ENCODE results near the gene IGSF5. TPM values are rescaled to one million over a fixed set of nuclear protein-coding genes. Genes with fewer than 3 reads are reported as not detected.

IGSF5 gene
- total RNA-seq, 1 experiment from 2014 or later = not detected

GRCh38 chr21:39703578-39703977 lies 41.4 kb upstream of the IGSF5 start:
- no peak for TF ChIP-seq CTCF (IDR thresholded peaks at IDR 0.05; ENCODE audit: unreplicated experiment)
- no TSS peak for BruUV-seq (replicated peaks)
- CTCF ChIA-PET = no interaction called here
- no peak for DNase-seq (ENCODE audit: unreplicated experiment)
- Mint-ChIP-seq H3K9me3 (ENCODE audit: unreplicated experiment) (no peaks in the 10 kb centered on the region), H3K36me3 (ENCODE audit: insufficient read depth, unreplicated experiment) (no peaks in the 10 kb centered on the region), H3K4me3 (ENCODE audit: unreplicated experiment) (no peak overlapping the region), H3K27ac (ENCODE audit: low read depth, unreplicated experiment) (no peak overlapping the region), H3K27me3 (ENCODE audit: insufficient read depth, unreplicated experiment) (no peaks in the 10 kb centered on the region), H3K4me1 (ENCODE audit: insufficient read depth, unreplicated experiment) (peaks cover 6% of the 10 kb centered on the region)
- POLR2A ChIA-PET = no interaction called here
- intact Hi-C loops (cut with micrococcal nuclease) = no loop called here

GRCh38 chr21:39705849-39706248 lies 39.1 kb upstream of the IGSF5 start:
- Mint-ChIP-seq H3K9me3 (ENCODE audit: unreplicated experiment) (no peaks in the 10 kb centered on the region), H3K4me1 (ENCODE audit: insufficient read depth, unreplicated experiment) (peaks cover 6% of the 10 kb centered on the region), H3K36me3 (ENCODE audit: insufficient read depth, unreplicated experiment) (no peaks in the 10 kb centered on the region), H3K27ac (ENCODE audit: low read depth, unreplicated experiment) (no peak overlapping the region), H3K27me3 (ENCODE audit: insufficient read depth, unreplicated experiment) (peaks cover 9% of the 10 kb centered on the region), H3K4me3 (ENCODE audit: unreplicated experiment) (no peak overlapping the region)
- CTCF ChIA-PET = interaction anchor here (0.6 to 15.1 kb wide), 6 partner anchors 9 to 283 kb away, joined by 3 to 224 read pairs (median 6); no protein-coding TSS in a partner anchor
- no peak for TF ChIP-seq CTCF (IDR thresholded peaks at IDR 0.05; ENCODE audit: unreplicated experiment)
- DNase-seq (ENCODE audit: unreplicated experiment) = no peak
- POLR2A ChIA-PET = no interaction called here
- BruUV-seq (replicated peaks) = no TSS peak
- intact Hi-C loops (cut with micrococcal nuclease) = loop anchor here (2.0 kb wide), 1 partner anchor 187 kb away; no protein-coding TSS in a partner anchor

- no peak for DNase-seq (ENCODE audit: unreplicated experiment)
- no TSS peak for BruUV-seq (replicated peaks)
- CTCF ChIA-PET = interaction anchor here (1.0 to 15.1 kb wide), 4 partner anchors 12 to 266 kb away, joined by 3 to 224 read pairs (median 5); no protein-coding TSS in a partner anchor
- POLR2A ChIA-PET = interaction anchor here (0.5 kb wide), 1 partner anchor 23 kb away, joined by 3 read pairs; no protein-coding TSS in a partner anchor
- H3K27ac Mint-ChIP-seq (ENCODE audit: low read depth, unreplicated experiment) = no peak overlapping the region
- H3K4me1 Mint-ChIP-seq (ENCODE audit: insufficient read depth, unreplicated experiment) = peaks cover 6% of the 10 kb centered on the region
- no peaks in the 10 kb centered on the region for H3K9me3 Mint-ChIP-seq (ENCODE audit: unreplicated experiment)
- intact Hi-C loops (cut with micrococcal nuclease) = loop anchor here (2.0 kb wide), 1 partner anchor 189 kb away; no protein-coding TSS in a partner anchor
- H3K27me3 Mint-ChIP-seq (ENCODE audit: insufficient read depth, unreplicated experiment) = peaks cover 13% of the 10 kb centered on the region
- H3K4me3 Mint-ChIP-seq (ENCODE audit: unreplicated experiment) = no peak overlapping the region
- no peak for TF ChIP-seq CTCF (IDR thresholded peaks at IDR 0.05; ENCODE audit: unreplicated experiment)
- no peaks in the 10 kb centered on the region for H3K36me3 Mint-ChIP-seq (ENCODE audit: insufficient read depth, unreplicated experiment)
Observed at GRCh38 chr21:39707316-39707715, 37.7 kb upstream of the IGSF5 start.

- BruUV-seq (replicated peaks) = no TSS peak
- intact Hi-C loops (cut with micrococcal nuclease) = no loop called here
- ChIA-PET CTCF (interaction anchor here (0.7 to 15.1 kb wide), 2 partner anchors 195 to 1692 kb away, joined by 3 to 224 read pairs; no protein-coding TSS in a partner anchor), POLR2A (no interaction called here)
- Mint-ChIP-seq H3K27ac (ENCODE audit: low read depth, unreplicated experiment) (no peak overlapping the region), H3K4me3 (ENCODE audit: unreplicated experiment) (no peak overlapping the region), H3K27me3 (ENCODE audit: insufficient read depth, unreplicated experiment) (peaks cover 13% of the 10 kb centered on the region), H3K4me1 (ENCODE audit: insufficient read depth, unreplicated experiment) (peaks cover 11% of the 10 kb centered on the region), H3K9me3 (ENCODE audit: unreplicated experiment) (no peaks in the 10 kb centered on the region), H3K36me3 (ENCODE audit: insufficient read depth, unreplicated experiment) (no peaks in the 10 kb centered on the region)
- TF ChIP-seq CTCF (IDR thresholded peaks at IDR 0.05; ENCODE audit: unreplicated experiment) = no peak
- no peak for DNase-seq (ENCODE audit: unreplicated experiment)
Observed at GRCh38 chr21:39710866-39711265, 34.1 kb upstream of the IGSF5 start.

All from MCF 10A (cell line).